Measurements from ENCODE around the gene ITGB2.
"Not testable (repeated sequence)": the region's sequence is repeated elsewhere in the genome, so short reads cannot be mapped to it uniquely, and the experiment has no call there.

ITGB2 gene

DNA sequence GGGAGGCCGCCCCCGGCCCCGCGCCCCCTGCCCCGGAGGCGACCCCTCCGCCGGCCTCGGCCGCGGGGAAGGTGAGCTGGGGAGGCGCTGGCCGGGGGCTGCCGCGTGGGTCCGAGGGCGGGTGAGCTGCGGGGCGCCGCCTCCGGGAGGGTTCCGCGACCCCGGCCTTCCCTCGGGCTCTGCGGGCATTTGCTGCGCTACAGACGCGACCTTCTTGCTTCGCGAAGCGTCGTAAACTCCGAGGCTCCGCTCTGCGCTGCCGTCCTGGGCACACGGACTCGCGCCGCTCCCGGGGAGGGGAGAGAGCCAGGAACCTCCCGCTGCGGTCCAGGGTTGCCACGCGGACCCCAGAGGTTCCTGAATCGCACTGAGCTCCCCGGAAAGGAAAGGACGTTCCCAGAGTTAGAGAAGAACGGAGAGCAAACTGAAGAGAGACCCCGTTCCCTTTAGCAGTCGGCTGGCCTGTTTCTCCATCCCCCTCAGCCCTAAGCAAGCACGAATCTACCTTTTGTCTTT, 19.5 kb upstream of the ITGB2 start:
- DNase-seq, result no peak

DNA sequence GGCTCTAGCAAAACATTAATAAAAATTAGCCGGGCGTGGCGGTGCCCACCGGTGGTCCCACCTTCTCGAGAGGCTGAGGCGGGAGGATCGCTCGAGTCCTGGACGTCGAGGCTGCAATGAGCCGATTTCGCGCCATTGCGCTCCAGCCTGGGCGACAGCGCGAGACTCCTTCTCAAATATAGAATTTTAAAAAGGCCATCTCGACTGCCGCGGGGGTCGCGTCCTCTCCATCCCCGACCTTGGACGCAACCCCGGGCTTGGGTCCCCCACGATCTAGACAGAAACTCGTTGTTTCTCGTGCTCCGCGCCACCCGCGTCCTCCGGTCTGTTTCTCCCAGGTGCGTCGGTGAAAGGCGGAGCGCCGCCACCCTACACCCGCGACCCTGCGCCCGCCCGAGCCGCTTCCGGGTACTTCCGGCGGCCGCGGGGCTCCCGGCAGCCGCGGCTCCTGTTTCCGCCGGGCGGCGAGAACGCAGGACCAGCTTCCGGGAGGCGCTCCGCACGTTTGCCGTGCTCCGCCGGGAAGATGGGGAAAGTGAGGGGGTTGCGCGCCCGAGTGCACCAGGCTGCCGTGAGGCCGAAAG, 18.9 kb upstream of the ITGB2 start, which contains the start of gene SLX9:
Gene SLX9 (plus strand): TSS at position 498 of the 584 bp plus-strand sequence. CDS start 29 bp downstream, at position 527.
- peak; percentile 62 for DNase-seq

DNA sequence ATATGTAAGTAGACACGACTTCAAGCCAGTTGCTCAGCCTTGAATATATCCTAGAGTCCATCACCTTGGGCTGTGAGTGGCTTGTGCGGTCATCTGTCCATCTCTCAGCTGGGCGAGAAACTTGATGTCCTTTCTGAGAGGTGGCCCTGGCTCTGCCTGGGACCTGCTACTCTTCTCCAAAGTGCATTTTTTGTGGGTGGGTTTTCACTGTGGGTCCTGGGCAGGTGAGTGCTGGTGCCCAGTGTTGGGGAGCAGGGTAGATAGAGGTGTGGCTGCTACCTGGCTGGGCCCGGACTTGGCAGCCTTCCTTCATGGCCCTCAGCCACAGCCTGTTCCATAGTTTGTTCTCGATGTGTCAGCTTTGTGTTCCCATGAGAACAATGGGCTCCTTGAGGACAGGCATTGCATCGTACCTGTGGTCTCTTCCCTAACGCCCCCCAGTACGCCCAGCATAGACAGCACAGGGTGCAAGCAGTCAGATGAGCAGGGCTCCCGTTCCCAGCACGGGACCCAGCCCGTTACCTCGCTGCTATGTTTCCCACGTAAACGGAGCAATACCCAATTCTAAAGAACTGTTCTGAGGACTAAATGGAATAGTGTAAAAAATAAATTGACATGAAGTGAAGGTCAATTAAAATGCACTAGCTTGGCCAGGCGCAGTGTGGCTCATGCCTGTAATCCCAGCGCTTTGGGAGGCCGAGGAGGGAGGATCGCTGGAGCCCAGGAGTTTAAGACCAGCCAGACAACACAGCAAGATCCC, 18.3 kb upstream of the ITGB2 start:
- DNase-seq, result no peak

DNA sequence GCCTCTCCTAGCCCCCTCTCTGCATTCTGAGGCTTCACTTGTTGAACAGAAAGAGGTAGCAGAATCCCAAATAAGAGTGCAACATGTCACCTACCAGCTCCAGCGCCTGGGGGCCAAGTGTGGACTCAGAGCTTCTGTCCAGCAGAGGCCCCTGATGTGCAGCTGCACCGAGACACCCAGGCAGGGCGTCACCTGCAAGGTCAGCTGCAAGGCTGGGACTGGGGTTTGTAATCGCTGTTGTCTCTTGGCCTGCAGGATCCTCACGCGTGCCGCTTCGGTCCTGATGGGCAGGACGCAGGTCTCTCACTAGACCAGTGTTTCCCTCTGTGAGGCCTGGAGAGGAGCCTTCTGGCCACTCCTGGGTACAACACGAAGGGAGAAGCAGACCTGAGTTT, 14.8 kb upstream of the ITGB2 start:
- DNase-seq, result no peak

DNA sequence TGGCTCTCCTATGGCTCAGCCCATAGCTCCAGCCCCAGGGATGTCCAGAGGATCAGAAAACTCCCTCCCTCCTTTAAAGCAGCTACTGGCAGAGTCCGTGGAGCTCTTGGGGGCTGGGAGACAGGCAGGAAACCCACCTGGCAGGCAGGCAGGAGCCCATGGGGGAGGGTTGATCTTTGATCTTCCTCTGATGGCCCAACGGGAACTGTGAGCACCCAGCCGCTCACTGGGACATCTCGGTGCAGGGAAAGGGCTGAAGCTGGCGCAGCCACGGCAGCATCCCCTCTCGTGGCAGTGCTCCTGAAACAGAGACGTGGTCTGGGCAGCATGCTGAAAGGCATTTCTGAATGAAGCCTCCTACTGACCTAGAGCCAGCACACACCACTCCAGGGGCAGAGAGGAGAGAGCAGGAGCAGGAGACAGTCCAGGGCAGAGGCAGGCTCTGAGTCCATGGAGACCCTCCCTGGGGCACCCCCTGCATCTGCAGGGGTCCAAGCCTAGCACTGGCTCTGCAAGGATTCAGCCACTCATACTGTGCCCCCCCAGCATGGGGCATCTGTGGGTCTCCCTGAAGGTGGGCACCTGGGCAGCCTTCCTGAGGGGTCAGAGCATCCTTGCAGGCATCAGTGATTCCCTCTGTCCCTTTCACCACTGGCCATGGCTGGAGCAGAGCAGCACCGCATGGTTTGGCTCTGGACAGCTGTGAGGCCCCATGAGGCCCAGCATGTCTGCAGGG, 14.3 kb upstream of the ITGB2 start:
- DNase-seq, result no peak

DNA sequence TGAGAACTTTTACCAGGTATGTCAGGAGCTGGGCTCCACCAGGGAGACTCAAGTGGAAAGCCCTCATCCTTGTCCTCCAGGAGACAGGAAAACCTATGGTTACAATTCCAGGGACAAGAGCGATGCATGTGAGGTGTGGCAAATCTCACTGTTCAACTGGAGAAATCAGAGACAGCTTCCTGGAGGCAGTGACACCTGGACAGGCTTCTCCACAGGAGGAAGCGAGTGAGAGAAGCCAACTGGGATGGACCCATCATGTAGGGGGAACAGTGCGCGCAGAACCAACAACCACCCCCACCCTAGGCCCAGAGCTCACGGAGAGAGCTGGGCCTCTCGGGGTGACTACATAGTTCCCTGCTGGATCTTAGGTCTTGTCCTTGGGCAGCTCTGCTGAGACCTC, 13.6 kb upstream of the ITGB2 start:
- DNase-seq, result no peak

DNA sequence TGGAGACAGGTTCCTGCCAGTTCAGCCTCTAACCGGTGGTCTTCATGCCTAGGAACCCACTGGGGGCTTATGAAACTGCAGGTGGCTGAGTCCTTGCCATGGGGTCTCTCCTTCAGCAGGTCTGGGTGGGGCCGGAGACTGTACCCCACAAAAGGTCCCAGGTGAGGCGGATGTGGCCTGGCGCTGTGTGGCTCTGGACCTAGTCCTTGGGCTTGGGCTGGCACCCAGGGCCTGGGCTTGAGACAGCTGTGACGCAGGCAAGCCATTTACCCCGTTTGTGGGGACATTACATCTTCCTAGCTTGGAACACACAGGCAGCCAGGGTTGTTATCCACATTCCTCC, 13.2 kb upstream of the ITGB2 start:
- DNase-seq, result no peak

DNA sequence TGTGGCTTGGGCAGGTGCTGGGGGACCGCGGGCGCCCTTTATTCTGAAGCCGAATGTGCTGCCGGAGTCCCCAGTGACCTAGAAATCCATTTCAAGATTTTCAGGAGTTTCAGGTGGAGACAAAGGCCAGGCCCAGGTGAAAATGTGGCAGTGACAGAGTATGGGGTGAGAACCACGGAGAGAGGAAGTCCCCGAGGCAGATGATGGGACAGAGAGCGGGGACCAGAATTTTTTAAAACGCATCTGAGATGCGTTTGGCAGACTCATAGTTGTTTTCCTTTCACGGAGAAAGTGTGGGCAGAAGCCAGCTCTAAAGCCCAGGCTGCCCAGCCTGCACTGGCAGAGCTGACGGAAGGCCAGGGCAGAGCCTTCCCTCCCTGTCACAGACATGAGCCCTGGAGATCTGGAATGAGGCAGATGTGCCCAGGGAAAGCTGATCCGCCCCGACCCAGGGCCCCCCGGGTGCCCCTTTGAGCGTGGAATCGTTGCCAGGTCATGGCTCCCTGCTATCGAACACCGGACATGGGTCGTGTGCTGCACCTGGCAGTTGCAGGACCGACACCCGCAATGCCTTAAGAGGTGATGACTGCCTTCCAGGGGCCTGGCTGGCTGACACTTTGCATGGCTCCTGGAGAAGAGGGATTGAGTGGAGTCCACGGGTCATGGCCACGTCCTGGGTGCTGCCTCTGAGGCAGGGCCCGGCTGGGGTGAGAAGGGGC, 12.7 kb upstream of the ITGB2 start:
- DNase-seq, result no peak

DNA sequence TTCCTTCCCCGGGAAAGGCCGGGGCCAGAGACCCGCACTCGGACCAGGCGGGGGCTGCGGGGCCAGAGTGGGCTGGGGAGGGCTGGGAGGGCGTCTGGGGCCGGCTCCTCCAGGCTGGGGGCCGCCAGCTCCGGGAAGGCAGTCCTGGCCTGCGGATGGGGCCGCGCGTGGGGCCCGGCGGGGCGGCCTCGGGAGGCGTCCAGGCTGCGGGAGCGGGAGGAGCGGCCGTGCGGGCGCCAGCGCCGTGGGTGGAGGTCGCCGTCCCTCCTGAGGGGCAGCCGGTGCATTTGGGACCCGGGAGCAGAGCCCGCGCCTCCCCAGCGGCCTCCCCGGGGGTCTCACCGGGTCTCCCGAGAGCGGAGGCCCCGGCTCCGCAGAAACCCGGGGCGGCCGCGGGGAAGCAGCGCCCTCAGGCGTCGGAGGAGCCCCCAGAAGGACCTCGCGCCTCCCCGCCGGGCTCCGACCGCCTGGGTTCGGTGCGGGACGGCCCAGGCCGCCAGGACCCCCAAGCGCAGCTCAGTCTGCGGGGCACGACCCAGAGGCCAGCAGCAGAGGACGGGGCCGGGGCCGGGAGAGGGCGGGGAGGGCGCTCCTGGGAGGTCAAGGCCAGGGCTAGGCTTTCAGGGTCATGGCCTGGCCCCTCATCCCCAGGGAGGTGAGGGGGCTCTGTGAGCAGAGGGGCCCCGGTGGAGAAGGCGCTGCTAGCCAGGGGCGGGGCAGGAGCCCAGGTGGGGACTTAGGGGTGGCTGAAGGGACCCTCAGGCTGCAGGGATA, 11.9 kb upstream of the ITGB2 start:
- no peak for DNase-seq

DNA sequence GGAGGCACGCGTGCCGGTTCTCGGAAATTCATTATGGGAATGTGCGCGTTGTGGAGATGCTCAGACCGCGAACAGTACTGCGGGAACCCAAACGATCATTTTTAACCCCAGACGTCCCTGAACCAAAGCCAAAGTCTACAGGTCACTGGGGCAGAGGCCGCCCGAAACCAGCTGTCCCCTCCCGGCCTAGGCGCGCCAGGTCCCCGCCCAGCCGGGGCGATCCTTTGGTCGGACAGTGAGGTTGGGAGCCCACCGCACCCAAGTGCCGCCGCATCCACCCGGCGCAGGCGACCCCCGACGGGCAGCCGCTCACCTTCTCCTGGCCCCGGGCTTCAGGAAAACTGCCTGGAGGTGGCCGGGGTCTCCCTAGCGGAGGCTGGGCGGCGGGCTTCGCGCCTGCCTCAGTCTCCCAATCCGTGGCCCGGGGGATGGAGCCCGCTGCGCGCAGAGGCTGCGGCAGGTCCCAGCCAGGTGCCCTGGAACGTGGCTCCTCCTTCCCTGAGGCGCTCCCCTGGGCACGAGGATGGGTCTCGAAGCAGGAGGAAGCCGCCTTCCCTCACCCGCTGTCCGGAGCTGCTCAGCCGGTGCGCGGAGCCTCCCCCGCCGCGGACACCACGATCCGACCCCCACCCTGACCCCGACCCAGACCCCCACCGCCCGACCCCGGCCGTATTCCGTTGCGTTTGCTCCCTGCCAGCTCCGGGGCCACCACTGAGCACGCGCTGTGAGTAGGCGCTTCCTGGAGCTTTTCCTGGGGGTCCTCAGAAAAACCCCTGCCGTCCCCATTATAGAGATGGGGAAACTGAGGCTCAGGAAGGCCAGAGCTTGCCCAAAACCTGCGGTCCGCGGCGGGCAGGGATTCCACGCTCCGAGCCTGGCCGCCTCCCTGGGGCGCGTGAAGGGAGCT, 11.1 kb upstream of the ITGB2 start:
- no peak for DNase-seq

DNA sequence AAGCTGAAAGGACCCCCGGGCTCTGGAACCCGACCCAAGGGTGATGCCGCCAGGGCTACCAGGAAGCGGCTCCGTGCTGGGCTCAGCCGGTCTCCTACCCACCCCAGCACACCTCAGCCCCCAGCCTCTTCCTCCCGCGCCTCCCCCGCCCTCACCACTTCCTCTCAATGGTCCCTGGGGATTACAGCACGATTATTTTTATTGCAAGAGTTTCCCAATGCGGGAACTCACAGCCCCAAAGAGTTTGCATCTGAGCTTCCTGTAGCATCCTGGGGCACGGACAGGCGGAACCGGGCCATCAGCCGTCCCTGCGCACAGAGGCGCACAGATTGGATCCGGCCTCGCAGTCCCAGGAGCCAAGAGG, 10.4 kb upstream of the ITGB2 start:
- DNase-seq, result no peak

DNA sequence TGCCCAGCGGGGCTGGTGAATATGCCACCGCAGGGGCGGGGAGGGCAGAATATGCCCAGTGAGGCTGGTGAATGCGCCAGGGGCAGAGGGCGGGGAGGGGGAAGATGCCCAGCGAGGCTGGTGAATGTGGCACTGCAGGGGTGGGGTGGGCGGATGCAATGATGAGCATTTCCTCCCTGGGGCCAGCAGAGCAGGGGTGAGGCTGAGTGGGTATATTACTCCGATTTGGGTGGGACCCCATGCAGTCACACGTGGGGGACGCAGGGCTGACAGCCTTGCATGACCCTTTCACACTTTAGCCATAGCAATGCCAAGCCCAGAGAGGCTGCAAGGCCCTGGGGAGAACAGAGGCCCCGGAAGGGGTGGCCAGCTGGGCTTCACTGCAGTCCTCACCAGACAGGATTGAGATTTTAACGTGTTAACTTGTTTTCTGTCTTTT, 9.9 kb upstream of the ITGB2 start:
- DNase-seq, result no peak

DNA sequence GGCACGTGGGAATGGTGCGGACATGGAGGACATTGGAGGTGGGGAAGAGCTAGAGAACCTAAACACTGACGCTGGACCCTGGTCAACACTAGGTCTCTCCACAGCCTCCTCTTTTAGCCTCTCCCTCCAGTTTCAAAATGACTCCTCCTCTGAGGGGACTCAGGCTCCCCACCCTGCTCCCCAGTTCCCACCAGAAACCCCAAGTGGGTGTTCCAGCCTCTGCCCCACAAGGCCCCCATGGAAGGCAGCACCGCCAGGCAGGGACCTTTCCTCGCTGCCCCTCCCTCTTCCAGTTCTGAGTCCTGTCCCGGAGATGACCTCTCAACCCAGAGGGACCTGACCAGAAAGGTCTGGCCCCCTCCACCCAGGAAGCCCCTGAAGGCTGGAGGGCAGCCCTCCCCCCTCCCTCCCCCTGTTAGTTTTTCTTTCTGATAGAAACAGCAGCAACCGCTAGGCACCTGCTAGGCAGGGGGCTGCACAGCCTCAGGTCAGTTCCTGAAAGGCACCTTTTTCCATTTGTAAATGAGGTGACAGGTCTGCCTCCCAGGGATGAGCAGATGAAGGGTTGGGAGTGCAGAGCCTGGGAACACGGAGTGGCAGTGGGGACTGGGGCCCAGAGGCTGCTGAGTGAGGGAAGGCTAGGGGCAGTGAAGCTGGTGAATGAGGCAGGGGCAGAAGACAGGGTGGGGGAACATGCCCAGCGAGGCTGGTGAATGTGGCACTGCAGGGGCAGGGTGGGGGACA, 9.3 kb upstream of the ITGB2 start:
- no peak for DNase-seq

DNA sequence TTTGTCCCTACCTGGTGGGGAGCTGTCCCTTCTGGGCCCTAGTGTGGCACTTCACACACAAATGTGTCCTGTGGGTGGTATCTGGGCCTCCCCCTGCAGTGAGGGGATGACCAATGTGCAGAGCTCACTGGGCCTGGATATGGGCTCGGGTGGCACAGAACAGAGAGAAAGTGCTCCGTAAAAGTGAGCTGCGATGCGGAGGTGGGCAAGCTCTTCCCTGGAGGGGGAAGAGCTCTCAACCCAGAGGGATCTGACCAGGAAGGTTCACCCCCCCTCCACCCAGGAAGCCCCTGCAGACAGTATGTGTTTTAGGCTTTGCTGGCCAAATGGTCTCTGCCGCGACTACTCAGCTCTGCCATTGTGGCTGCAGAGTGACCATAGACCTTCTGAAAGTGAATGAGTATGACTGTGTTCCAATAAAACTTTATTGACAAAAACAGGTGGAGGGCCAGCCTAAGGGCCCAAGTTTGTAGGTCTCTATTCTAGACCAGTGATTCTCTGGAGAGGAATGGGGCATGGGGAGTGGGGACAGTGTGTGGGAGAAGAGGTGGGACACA, 8.6 kb upstream of the ITGB2 start:
- DNase-seq, result no peak

DNA sequence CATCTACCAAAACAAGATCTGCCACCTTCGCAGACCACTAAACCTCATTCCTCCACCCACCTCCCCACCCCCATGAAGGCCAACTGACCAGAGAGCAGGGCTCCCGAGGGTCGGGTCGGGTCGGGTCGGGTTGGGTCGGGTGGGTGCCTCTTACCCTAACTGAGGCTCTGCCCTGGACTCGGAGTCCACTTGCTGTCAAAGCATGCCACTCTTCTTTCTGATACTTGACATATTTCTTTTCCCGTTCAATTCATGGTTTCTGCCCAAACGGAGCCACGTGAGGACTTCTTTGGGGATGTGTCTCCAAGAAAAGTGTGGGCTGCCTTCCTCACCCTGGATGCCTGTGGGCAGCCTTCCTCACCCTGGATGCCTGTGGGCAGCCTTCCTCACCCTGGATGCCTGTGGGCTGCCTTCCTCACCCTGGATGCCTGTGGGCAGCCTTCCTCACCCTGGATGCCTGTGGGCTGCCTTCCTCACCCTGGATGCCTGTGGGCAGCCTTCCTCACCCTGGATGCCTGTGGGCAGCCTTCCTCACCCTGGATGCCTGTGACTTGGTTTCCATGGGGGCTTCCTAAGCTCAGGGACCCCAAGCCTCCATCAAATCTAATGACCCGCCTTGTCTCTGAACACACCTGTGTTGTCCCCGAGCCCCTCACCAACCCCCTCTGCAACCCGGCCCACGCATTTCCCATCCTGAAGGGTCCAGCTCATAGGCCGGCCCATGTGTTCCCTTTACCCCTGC, 8.0 kb upstream of the ITGB2 start:
- DNase-seq, result not testable (repeated sequence)

DNA sequence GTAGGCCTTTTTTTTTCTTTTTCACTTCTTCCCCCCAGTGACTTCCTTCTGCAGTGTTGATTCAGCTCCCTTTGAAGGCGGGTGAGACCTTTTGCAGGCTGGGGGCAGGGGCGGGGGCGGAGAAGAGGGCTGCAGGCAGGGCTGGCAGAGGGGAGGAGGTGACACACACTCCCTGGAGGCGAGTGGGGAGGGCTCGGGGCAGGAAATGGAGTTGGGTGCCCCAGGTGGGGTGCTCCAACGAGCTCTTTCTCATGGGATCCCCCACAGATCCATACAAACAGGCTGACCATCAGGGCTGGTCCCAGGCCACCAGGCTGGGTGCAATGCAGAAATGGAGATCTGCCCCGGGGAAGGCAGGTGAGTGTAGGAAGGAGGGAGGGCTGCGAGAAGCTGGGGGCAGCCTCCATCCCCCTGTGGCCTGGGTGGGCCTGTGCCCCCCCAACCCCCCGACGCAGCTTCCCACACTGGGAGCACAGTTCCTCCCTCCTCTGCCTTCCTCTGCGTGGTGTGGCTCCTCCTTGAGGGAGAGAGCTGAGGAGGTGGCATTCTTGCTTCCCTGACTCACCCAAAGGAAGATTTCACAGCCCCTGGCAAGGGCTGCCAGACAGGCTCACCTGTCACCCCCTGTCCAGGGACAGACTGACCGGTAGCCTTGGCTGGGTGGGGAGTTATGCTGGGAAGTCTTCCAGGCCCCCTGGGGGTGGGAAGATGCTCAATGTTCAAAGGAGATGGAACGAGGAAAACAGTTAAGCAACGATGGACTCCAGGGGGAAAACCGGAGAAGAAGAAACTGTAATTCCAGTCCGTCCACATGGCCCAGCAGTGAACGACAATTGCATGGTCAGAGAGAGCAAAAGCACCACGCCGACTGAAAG, 7.1 kb upstream of the ITGB2 start:
- DNase-seq, result no peak

DNA sequence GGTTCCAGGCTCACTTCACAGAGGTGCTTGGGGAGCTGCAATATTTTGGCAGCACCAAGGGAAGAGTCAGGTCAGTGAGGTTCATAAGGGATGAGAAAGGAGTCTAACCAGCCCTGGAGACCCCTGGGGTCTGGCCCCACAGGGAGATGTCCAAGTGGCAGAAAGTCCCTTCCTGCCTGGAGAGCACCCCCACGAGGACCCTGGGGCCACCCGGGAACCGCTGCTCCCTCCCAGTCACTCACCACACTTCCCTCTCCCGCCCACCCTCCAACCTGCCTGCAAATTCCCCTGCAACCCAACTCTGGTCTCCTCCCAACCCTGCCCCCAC, 6.5 kb upstream of the ITGB2 start:
- no peak for DNase-seq

DNA sequence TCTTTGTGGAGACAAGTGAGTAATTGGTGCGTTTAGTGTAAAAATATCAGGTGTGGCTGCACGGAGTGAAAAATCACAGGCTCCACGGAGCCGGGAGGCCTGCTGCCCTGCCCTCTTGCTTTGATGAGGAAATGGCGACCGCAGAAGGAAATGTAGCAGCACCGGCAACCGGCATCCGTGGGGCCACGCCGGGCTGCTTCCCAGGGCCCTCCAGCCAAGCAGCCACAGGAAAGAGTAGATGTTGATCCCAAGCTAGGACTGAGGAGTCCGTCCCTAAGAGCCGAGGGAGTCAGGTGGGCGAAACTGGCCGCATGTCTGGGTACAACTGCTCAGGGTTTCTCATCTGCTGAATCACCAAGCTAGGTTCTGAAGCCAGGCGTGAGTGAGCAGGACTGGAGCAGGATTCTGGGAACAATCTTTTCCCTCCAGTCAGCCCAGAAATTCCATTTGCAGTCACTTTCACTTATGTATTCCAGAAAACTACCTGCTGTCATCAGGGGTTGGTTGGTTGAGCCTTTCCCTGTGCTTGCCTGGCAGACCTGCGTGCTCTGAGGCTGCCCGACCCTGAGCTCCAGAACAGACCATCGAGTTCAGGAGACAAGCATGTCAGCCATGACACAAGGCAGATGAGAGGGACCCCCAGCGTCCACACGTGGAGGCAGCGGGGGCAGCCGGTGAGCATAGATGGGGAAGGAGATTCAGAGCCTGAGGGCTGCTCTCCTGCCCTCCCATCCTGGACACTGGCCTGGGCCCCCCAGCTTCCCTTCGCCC, 5.8 kb upstream of the ITGB2 start:
- no peak for DNase-seq

Measured in NCI-H526 treated with DMSO at 0.1 percent for 48 hours (cell line).